ENCODE measurements around the gene PCSK5.

DNA sequence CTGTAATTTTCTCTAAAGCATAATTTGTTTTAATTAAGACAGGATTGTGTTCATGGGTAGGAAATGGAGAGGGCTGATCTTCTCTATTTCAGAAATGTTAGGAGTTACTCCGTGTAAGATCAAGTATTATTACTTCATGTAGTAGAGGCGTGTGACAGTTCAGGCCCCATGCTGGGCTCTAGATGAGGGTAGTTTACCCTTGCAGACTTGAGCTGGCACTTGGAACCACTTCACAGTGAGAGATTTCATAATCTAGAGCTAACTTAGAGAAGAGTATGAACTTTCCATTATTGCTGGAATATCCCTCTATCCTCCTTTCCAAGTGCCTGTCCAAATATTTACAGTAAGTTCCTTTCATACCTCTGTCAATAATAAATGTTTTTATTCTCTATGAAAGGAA, 195.1 kb downstream of the PCSK5 start:
- TF ChIP-seq, protein P1, sequence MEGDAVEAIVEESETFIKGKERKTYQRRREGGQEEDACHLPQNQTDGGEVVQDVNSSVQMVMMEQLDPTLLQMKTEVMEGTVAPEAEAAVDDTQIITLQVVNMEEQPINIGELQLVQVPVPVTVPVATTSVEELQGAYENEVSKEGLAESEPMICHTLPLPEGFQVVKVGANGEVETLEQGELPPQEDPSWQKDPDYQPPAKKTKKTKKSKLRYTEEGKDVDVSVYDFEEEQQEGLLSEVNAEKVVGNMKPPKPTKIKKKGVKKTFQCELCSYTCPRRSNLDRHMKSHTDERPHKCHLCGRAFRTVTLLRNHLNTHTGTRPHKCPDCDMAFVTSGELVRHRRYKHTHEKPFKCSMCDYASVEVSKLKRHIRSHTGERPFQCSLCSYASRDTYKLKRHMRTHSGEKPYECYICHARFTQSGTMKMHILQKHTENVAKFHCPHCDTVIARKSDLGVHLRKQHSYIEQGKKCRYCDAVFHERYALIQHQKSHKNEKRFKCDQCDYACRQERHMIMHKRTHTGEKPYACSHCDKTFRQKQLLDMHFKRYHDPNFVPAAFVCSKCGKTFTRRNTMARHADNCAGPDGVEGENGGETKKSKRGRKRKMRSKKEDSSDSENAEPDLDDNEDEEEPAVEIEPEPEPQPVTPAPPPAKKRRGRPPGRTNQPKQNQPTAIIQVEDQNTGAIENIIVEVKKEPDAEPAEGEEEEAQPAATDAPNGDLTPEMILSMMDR (IDR thresholded peaks at IDR 0.05; ENCODE audit: extremely low read depth in 1 of 2, insufficient read depth in 1 of 2, low read depth in 1 of 2, low read length in 2 of 2): no peak
- TF ChIP-seq FOS (IDR thresholded peaks at IDR 0.05; ENCODE audit: borderline replicate concordance, insufficient read depth, low read length) (no peak), MYC (IDR thresholded peaks at IDR 0.05; ENCODE audit: low read depth, low read length) (no peak), EZH2 (IDR thresholded peaks at IDR 0.05; ENCODE audit: borderline replicate concordance, low read depth, low read length, severe bottlenecking) (no peak), POLR2AphosphoS5 (IDR thresholded peaks at IDR 0.05; ENCODE audit: insufficient read depth, low read depth, low read length) (no peak), POLR2A (IDR thresholded peaks at IDR 0.05; ENCODE audit: low read depth, low read length) (no peak)
- TF ChIP-seq, protein P2, sequence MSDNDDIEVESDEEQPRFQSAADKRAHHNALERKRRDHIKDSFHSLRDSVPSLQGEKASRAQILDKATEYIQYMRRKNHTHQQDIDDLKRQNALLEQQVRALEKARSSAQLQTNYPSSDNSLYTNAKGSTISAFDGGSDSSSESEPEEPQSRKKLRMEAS (IDR thresholded peaks at IDR 0.05; ENCODE audit: insufficient read depth, insufficient read length): no peak
